Measurements from ENCODE around the gene ALDH5A1. TPM values are rescaled to one million over a fixed set of nuclear protein-coding genes. Genes with fewer than 3 reads are reported as not detected.

Gene ALDH5A1
- total and polyA plus RNA-seq, 10 of the 15 experiments (the other 5 are each of a cell fraction or from before 2014, with no cell fraction given), result 2.6 to 13.8 (median 9.3) TPM

GRCh38 chr6:24489881-24490280 lies 4.9 kb upstream of the ALDH5A1 start:
- WGBS (ENCODE audit: insufficient coverage, insufficient replicate concordance, low lambda C conversion rate, missing lambda C conversion rate), result 96% methylated on average over 2 of the region's 2 CpGs
- H3K36me3 ChIP-seq (ENCODE audit: control insufficient read depth in 2 of 2, insufficient read depth in 2 of 2, low read length in 1 of 2), result no peaks in the 10 kb centered on the region
- TF ChIP-seq TCF3 (IDR thresholded peaks at IDR 0.05; ENCODE audit: borderline replicate concordance, insufficient read depth, low read depth, low read length) (no peak), TCF12 (IDR thresholded peaks at IDR 0.05; ENCODE audit: low read depth, low read length) (no peak), BHLHE40 (IDR thresholded peaks at IDR 0.05; ENCODE audit: borderline replicate concordance in 1 of 2, low read depth in 2 of 2, low read length in 1 of 2) (no peak), USF2 (IDR thresholded peaks at IDR 0.05; ENCODE audit: borderline replicate concordance, low read depth, low read length) (no peak), RAD21 (IDR thresholded peaks at IDR 0.05; ENCODE audit: insufficient read depth, low read depth, low read length) (no peak), BRCA1 (IDR thresholded peaks at IDR 0.05; ENCODE audit: low read depth, low read length) (no peak), IRF5 (IDR thresholded peaks at IDR 0.05; ENCODE audit: borderline replicate concordance) (no peak), EED (IDR thresholded peaks at IDR 0.05; ENCODE audit: low read depth) (no peak), ATF7 (IDR thresholded peaks at IDR 0.05; ENCODE audit: low read depth) (no peak), NR2C1 (IDR thresholded peaks at IDR 0.05) (no peak), KAT2A (conservative IDR thresholded peaks at IDR 0.05; ENCODE audit: control insufficient read depth, low read depth, low read length) (no peak)
- TF ChIP-seq, protein P1, sequence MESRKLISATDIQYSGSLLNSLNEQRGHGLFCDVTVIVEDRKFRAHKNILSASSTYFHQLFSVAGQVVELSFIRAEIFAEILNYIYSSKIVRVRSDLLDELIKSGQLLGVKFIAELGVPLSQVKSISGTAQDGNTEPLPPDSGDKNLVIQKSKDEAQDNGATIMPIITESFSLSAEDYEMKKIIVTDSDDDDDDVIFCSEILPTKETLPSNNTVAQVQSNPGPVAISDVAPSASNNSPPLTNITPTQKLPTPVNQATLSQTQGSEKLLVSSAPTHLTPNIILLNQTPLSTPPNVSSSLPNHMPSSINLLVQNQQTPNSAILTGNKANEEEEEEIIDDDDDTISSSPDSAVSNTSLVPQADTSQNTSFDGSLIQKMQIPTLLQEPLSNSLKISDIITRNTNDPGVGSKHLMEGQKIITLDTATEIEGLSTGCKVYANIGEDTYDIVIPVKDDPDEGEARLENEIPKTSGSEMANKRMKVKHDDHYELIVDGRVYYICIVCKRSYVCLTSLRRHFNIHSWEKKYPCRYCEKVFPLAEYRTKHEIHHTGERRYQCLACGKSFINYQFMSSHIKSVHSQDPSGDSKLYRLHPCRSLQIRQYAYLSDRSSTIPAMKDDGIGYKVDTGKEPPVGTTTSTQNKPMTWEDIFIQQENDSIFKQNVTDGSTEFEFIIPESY (IDR thresholded peaks at IDR 0.05), result no peak
- TF ChIP-seq, protein P2, sequence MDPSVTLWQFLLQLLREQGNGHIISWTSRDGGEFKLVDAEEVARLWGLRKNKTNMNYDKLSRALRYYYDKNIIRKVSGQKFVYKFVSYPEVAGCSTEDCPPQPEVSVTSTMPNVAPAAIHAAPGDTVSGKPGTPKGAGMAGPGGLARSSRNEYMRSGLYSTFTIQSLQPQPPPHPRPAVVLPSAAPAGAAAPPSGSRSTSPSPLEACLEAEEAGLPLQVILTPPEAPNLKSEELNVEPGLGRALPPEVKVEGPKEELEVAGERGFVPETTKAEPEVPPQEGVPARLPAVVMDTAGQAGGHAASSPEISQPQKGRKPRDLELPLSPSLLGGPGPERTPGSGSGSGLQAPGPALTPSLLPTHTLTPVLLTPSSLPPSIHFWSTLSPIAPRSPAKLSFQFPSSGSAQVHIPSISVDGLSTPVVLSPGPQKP (IDR thresholded peaks at IDR 0.05; ENCODE audit: low read depth, low read length), result no peak
- ChIA-PET POLR2A (no interaction called here), CTCF (interaction anchor here (0.6 to 11.3 kb wide), 4 partner anchors 11 to 92 kb away, joined by 3 to 233 read pairs (median 4); no protein-coding TSS in a partner anchor), SMC1A (ENCODE audit: uncharacterized antibody, unreplicated experiment) (interaction anchor here (1.4 to 2.2 kb wide), 2 partner anchors 31 to 33 kb away, joined by 6 to 7 read pairs; no protein-coding TSS in a partner anchor), RAD21 (ENCODE audit: unreplicated experiment) (interaction anchor here (0.9 to 1.5 kb wide), 2 partner anchors 32 to 34 kb away, joined by 3 to 4 read pairs; no protein-coding TSS in a partner anchor)
- H3K4me3 ChIP-seq, result no peak overlapping the region
- no peak overlapping the region for H3K9ac ChIP-seq (ENCODE audit: control insufficient read depth, insufficient read depth, low read length)
- BruUV-seq (replicated peaks), result no TSS peak
- no peaks in the 10 kb centered on the region for H3K27me3 ChIP-seq (replicated peaks in 1 of 2; ENCODE audit: control insufficient read depth in 2 of 2, insufficient read depth in 2 of 2, low read length in 1 of 2)
- DNase-seq (ENCODE audit: low read depth, low spot score), result no peak
- H2AFZ ChIP-seq (ENCODE audit: control insufficient read depth, low read depth, low read length), result no peak overlapping the region
- H3K9me3 ChIP-seq (replicated peaks; ENCODE audit: control insufficient read depth, insufficient read depth, low read length), result no peaks in the 10 kb centered on the region
- no peak for ATAC-seq
- no peak overlapping the region for H3K27ac ChIP-seq (ENCODE audit: control insufficient read depth, insufficient read depth)
- H4K20me1 ChIP-seq (ENCODE audit: control insufficient read depth, insufficient read depth), result no peaks in the 10 kb centered on the region
- peaks cover 3% of the 10 kb centered on the region; the same call in 1 of the 2 replicates for H3K4me1 ChIP-seq (ENCODE audit: control insufficient read depth, insufficient read depth, low read length)
- H3K4me2 ChIP-seq (ENCODE audit: control insufficient read depth, insufficient read depth), result no peak overlapping the region
- in situ Hi-C loops (cut with MboI) (no loop called here), intact Hi-C loops (cut with micrococcal nuclease; ENCODE audit: unreplicated experiment) (no loop called here)
- FAIRE-seq, result no peak
- H3K79me2 ChIP-seq (ENCODE audit: control insufficient read depth, insufficient read depth, low read length), result no peaks in the 10 kb centered on the region
